K562 (cell line): ENCODE measurements around the gene FTL.

ENCODE experiments used
- GATAD2A ChIP-seq: fragments of 450-650 bp; IDR thresholded peaks from 2 replicates; pipeline ENCODE4 v1.6.1; 2017
- MAFF ChIP-seq: IDR thresholded peaks from 2 replicates; pipeline ENCODE4 v1.6.1; 2012; ENCODE audit warnings: low read length, improper control_type of control experiment
- MAFK ChIP-seq: IDR thresholded peaks from 2 replicates; pipeline ENCODE4 v1.6.1; 2011; ENCODE audit warnings: low read length, improper control_type of control experiment
- MYBL2 ChIP-seq, 2 experiments: fragments of 450-650 bp in 1 of 2; sonication (generic) in 1 of 2; formaldehyde crosslinking in 1 of 2; IDR thresholded peaks; 2 replicates each; pipeline versions ENCODE4 v1.6.1 to v1.8.1; 2017 to 2022; ENCODE audit warnings: borderline replicate concordance in 1 of 2, inconsistent platforms in 1 of 2, low read depth in 1 of 2, mild to moderate bottlenecking in 1 of 2, missing genetic modification reagents in 1 of 2, moderate library complexity in 1 of 2
- TAL1 ChIP-seq: fragments of 450-650 bp; IDR thresholded peaks from 2 replicates; pipeline ENCODE4 v1.6.1; 2016; ENCODE audit warnings: mild to moderate bottlenecking
- TF ChIP-seq, protein P1 (sequence below), 2 experiments: fragments of 450-650 bp in 1 of 2; IDR thresholded peaks; 2 replicates each; pipeline ENCODE4 v1.6.1; 2011 to 2017; ENCODE audit warnings: low read depth in 2 of 2, antibody characterized with exemption in 1 of 2, borderline replicate concordance in 1 of 2, low read length in 1 of 2, mild to moderate bottlenecking in 1 of 2, mixed read lengths in 1 of 2; ENCODE audit not compliant: control insufficient read depth in 1 of 2
- TF ChIP-seq, protein P2 (sequence below): sonication (generic); formaldehyde crosslinking; IDR thresholded peaks from 2 replicates; pipeline ENCODE4 v1.8.0; 2023; ENCODE audit warnings: missing genetic modification reagents, mild to moderate bottlenecking, borderline replicate concordance
- TF ChIP-seq, protein P3 (sequence below), 3 experiments: IDR thresholded peaks in 2 of 3; conservative IDR thresholded peaks in 1 of 3; 2 replicates each; pipeline ENCODE4 v1.5.1; 2011 to 2012; ENCODE audit warnings: low read length in 3 of 3, mild to moderate bottlenecking in 3 of 3, control low read depth in 2 of 3, improper control_type of control experiment in 1 of 3, inconsistent platforms in 1 of 3, low read depth in 1 of 3, mixed read lengths in 1 of 3, moderate library complexity in 1 of 3; ENCODE audit not compliant: insufficient read depth in 2 of 3

DNA sequence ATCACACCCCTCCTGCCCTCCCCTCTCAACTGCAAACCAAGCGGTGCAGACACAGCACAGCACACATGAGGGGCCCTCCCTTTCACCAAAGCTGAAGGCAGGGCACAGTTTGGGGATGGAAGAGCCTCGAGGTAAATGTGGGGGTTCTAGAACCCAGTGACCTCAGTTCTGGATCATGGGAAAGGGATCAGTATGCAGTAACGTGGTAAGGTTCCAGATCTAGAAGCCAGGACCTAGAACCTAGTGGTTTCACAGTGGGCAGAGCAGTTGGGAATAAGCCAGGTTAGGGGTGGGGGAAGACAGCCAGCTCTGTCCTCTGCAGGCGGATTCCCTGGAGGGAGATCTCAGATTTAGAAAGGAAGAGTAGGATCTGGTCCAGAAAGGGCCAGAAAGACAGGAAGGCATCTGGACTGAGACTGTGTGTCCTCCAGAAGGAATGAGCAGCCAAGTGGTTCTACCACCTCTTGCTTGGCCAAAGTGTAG, 3.1 kb downstream of the FTL start:
- TF ChIP-seq GATAD2A = peak; percentile 16; the same call in 1 of the 2 replicates
- TF ChIP-seq, protein P1, sequence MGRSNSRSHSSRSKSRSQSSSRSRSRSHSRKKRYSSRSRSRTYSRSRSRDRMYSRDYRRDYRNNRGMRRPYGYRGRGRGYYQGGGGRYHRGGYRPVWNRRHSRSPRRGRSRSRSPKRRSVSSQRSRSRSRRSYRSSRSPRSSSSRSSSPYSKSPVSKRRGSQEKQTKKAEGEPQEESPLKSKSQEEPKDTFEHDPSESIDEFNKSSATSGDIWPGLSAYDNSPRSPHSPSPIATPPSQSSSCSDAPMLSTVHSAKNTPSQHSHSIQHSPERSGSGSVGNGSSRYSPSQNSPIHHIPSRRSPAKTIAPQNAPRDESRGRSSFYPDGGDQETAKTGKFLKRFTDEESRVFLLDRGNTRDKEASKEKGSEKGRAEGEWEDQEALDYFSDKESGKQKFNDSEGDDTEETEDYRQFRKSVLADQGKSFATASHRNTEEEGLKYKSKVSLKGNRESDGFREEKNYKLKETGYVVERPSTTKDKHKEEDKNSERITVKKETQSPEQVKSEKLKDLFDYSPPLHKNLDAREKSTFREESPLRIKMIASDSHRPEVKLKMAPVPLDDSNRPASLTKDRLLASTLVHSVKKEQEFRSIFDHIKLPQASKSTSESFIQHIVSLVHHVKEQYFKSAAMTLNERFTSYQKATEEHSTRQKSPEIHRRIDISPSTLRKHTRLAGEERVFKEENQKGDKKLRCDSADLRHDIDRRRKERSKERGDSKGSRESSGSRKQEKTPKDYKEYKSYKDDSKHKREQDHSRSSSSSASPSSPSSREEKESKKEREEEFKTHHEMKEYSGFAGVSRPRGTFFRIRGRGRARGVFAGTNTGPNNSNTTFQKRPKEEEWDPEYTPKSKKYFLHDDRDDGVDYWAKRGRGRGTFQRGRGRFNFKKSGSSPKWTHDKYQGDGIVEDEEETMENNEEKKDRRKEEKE (IDR thresholded peaks at IDR 0.05; ENCODE audit: borderline replicate concordance in 1 of 2, control insufficient read depth in 1 of 2, low read depth in 2 of 2, low read length in 1 of 2) = no peak; a peak in 1 of 4 replicates
- TF ChIP-seq MAFF = no peak
- TF ChIP-seq, protein P2, sequence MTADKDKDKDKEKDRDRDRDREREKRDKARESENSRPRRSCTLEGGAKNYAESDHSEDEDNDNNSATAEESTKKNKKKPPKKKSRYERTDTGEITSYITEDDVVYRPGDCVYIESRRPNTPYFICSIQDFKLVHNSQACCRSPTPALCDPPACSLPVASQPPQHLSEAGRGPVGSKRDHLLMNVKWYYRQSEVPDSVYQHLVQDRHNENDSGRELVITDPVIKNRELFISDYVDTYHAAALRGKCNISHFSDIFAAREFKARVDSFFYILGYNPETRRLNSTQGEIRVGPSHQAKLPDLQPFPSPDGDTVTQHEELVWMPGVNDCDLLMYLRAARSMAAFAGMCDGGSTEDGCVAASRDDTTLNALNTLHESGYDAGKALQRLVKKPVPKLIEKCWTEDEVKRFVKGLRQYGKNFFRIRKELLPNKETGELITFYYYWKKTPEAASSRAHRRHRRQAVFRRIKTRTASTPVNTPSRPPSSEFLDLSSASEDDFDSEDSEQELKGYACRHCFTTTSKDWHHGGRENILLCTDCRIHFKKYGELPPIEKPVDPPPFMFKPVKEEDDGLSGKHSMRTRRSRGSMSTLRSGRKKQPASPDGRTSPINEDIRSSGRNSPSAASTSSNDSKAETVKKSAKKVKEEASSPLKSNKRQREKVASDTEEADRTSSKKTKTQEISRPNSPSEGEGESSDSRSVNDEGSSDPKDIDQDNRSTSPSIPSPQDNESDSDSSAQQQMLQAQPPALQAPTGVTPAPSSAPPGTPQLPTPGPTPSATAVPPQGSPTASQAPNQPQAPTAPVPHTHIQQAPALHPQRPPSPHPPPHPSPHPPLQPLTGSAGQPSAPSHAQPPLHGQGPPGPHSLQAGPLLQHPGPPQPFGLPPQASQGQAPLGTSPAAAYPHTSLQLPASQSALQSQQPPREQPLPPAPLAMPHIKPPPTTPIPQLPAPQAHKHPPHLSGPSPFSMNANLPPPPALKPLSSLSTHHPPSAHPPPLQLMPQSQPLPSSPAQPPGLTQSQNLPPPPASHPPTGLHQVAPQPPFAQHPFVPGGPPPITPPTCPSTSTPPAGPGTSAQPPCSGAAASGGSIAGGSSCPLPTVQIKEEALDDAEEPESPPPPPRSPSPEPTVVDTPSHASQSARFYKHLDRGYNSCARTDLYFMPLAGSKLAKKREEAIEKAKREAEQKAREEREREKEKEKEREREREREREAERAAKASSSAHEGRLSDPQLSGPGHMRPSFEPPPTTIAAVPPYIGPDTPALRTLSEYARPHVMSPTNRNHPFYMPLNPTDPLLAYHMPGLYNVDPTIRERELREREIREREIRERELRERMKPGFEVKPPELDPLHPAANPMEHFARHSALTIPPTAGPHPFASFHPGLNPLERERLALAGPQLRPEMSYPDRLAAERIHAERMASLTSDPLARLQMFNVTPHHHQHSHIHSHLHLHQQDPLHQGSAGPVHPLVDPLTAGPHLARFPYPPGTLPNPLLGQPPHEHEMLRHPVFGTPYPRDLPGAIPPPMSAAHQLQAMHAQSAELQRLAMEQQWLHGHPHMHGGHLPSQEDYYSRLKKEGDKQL = no peak; the same call in 1 of the 2 replicates
- no peak for TF ChIP-seq TAL1
- no peak for TF ChIP-seq MYBL2 (IDR thresholded peaks at IDR 0.05; ENCODE audit: low read depth)
- TF ChIP-seq MYBL2 (CRISPR knock-in tag; IDR thresholded peaks at IDR 0.05; ENCODE audit: borderline replicate concordance) = no peak
- TF ChIP-seq, protein P3, sequence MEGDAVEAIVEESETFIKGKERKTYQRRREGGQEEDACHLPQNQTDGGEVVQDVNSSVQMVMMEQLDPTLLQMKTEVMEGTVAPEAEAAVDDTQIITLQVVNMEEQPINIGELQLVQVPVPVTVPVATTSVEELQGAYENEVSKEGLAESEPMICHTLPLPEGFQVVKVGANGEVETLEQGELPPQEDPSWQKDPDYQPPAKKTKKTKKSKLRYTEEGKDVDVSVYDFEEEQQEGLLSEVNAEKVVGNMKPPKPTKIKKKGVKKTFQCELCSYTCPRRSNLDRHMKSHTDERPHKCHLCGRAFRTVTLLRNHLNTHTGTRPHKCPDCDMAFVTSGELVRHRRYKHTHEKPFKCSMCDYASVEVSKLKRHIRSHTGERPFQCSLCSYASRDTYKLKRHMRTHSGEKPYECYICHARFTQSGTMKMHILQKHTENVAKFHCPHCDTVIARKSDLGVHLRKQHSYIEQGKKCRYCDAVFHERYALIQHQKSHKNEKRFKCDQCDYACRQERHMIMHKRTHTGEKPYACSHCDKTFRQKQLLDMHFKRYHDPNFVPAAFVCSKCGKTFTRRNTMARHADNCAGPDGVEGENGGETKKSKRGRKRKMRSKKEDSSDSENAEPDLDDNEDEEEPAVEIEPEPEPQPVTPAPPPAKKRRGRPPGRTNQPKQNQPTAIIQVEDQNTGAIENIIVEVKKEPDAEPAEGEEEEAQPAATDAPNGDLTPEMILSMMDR (IDR thresholded peaks at IDR 0.05 in 2 of 3, conservative IDR thresholded peaks at IDR 0.05 in 1 of 3; ENCODE audit: insufficient read depth in 2 of 3, low read depth in 1 of 3, low read length in 3 of 3) = no peak
- no peak for TF ChIP-seq MAFK
